ENCODE measurements around the gene CNTNAP2. TPM values are rescaled to one million over a fixed set of nuclear protein-coding genes. Genes with fewer than 3 reads are reported as not detected.

CNTNAP2 gene
- total and polyA plus RNA-seq, 2 of the 4 experiments (the other 2 are of a cell fraction), result not detected

DNA sequence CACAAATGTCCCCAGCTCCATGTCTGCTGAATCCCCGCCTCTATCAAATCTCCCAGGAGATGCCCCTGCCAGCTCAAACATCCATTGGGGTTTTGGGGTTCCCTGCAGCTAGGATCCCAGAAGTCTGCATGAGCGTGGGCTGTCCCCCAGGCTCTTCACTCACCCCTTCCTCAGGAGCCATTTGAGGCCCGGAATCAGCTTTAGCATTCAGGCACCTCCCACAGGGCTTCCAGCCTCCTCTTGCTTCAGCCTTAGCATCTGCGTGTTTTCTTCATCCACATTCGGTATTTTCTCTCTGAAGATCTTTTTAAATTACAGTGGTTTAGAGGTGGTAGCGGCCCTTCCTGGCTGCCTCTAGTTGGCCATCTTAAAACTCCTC, 1054.4 kb downstream of the CNTNAP2 start:
- Histone ChIP-seq H4K5ac (ENCODE audit: low read depth, low read length) (no peak overlapping the region), H4K20me1 (ENCODE audit: insufficient read depth, low read length) (no peaks in the 10 kb centered on the region), H3K4me3 (ENCODE audit: insufficient read depth, low read depth, low read length) (no peak overlapping the region), H3K56ac (ENCODE audit: extremely low read depth, insufficient read depth, low read length) (no peak overlapping the region), H2BK15ac (ENCODE audit: low read depth, low read length) (no peak overlapping the region), H3K4ac (ENCODE audit: low read depth, low read length) (no peak overlapping the region), H3K14ac (replicated peaks; ENCODE audit: low read depth, low read length) (no peak overlapping the region), H4K91ac (ENCODE audit: insufficient read depth, low read depth, low read length) (no peak overlapping the region), H4K8ac (ENCODE audit: low read depth in 2 of 2, low read length in 2 of 2) (no peak overlapping the region), H3K36me3 (ENCODE audit: control insufficient read depth, insufficient read depth, low read length) (no peaks in the 10 kb centered on the region), H3K9me3 (ENCODE audit: control insufficient read depth, insufficient read depth, low read length) (peaks cover 12% of the 10 kb centered on the region), H2BK20ac (ENCODE audit: low read depth, low read length) (no peak overlapping the region), H3K79me1 (ENCODE audit: low read depth in 1 of 2, low read length in 2 of 2) (no peaks in the 10 kb centered on the region), H2BK5ac (ENCODE audit: low read depth, low read length, poor library complexity, severe bottlenecking) (no peak overlapping the region), H2AK5ac (ENCODE audit: low read depth, low read length) (no peak overlapping the region), H3K4me2 (ENCODE audit: low read depth, low read length) (no peak overlapping the region), H3K18ac (ENCODE audit: low read depth, low read length) (no peak overlapping the region), H2BK120ac (ENCODE audit: low read depth, low read length) (no peak overlapping the region), H3K4me1 (ENCODE audit: control insufficient read depth, insufficient read depth, low read length) (no peaks in the 10 kb centered on the region), H2AFZ (replicated peaks; ENCODE audit: low read length, poor library complexity) (no peak overlapping the region), H2AK9ac (replicated peaks; ENCODE audit: low read depth, low read length, poor library complexity) (no peak overlapping the region), H3K9ac (ENCODE audit: low read depth, low read length) (no peak overlapping the region), H3K27me3 (ENCODE audit: control insufficient read depth, insufficient read depth, low read length) (no peaks in the 10 kb centered on the region), H3K27ac (ENCODE audit: insufficient read depth, low read length) (no peak overlapping the region), H3K23ac (ENCODE audit: low read depth, low read length) (no peak overlapping the region), H3K9me1 (ENCODE audit: insufficient read depth, low read length) (no peaks in the 10 kb centered on the region)
- ChIA-PET CTCF (no interaction called here), POLR2A (ENCODE audit: unreplicated experiment) (no interaction called here)
- DNase-seq (no peak), ATAC-seq (ENCODE audit: low read depth) (no peak)
- TF ChIP-seq MXI1 (IDR thresholded peaks at IDR 0.05; ENCODE audit: borderline replicate concordance, low read depth, low read length), result no peak
- no peak for TF ChIP-seq CEBPB (IDR thresholded peaks at IDR 0.05; ENCODE audit: low read depth, low read length)
- TF ChIP-seq BHLHE40 (IDR thresholded peaks at IDR 0.05; ENCODE audit: low read depth, low read length), result no peak
- TF ChIP-seq NFE2L2 (IDR thresholded peaks at IDR 0.05; ENCODE audit: low read depth, low read length), result no peak
- no peak for TF ChIP-seq POLR2A (IDR thresholded peaks at IDR 0.05; ENCODE audit: low read depth, low read length)
- TF ChIP-seq, protein P1, sequence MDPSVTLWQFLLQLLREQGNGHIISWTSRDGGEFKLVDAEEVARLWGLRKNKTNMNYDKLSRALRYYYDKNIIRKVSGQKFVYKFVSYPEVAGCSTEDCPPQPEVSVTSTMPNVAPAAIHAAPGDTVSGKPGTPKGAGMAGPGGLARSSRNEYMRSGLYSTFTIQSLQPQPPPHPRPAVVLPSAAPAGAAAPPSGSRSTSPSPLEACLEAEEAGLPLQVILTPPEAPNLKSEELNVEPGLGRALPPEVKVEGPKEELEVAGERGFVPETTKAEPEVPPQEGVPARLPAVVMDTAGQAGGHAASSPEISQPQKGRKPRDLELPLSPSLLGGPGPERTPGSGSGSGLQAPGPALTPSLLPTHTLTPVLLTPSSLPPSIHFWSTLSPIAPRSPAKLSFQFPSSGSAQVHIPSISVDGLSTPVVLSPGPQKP (IDR thresholded peaks at IDR 0.05; ENCODE audit: borderline replicate concordance, low read depth, low read length), result no peak
- no peak for TF ChIP-seq CTCF (conservative IDR thresholded peaks at IDR 0.05; ENCODE audit: low read depth, low read length)
- TF ChIP-seq, protein P2, sequence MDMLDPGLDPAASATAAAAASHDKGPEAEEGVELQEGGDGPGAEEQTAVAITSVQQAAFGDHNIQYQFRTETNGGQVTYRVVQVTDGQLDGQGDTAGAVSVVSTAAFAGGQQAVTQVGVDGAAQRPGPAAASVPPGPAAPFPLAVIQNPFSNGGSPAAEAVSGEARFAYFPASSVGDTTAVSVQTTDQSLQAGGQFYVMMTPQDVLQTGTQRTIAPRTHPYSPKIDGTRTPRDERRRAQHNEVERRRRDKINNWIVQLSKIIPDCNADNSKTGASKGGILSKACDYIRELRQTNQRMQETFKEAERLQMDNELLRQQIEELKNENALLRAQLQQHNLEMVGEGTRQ (IDR thresholded peaks at IDR 0.05; ENCODE audit: low read depth, low read length), result no peak
- TF ChIP-seq RFX5 (IDR thresholded peaks at IDR 0.05; ENCODE audit: low read depth, low read length), result no peak
- TF ChIP-seq MAFK (IDR thresholded peaks at IDR 0.05; ENCODE audit: low read depth, low read length), result no peak
- TF ChIP-seq SMC3 (IDR thresholded peaks at IDR 0.05; ENCODE audit: low read depth, low read length), result no peak
- TF ChIP-seq MAZ (IDR thresholded peaks at IDR 0.05; ENCODE audit: borderline replicate concordance, low read depth, low read length), result no peak
- no peak for TF ChIP-seq RAD21 (IDR thresholded peaks at IDR 0.05; ENCODE audit: low read length)
- no peak for TF ChIP-seq RCOR1 (IDR thresholded peaks at IDR 0.05; ENCODE audit: insufficient replicate concordance, low read length)
- BruUV-seq (replicated peaks), result no TSS peak
- in situ Hi-C loops (cut with MboI; ENCODE audit: low sequenced_read_pairs), result no loop called here
- 60% methylated on average over 1 of the region's 6 CpGs; no CpG with 5 or more reads in 1 of the 2 experiments for WGBS, 2 experiments (ENCODE audit: extremely low coverage in 2 of 2, insufficient read length in 1 of 2)
- dilution Hi-C loops (cut with HindIII; ENCODE audit: low sequenced_read_pairs, unreplicated experiment), result no loop called here
- intact Hi-C loops (cut with micrococcal nuclease), result no loop called here
